ENCODE results near the gene CDHR5. TPM values are rescaled to one million over a fixed set of nuclear protein-coding genes. Genes with fewer than 3 reads are reported as not detected.
A peak's percentile ranks its signal among the peaks of the same experiment; 100 is the strongest.

The CDHR5 gene
- total RNA-seq, 3 donors from 2014 or later, result 195 to 549 (median 316) TPM

- no peak for TF ChIP-seq CTCF (IDR thresholded peaks at IDR 0.05)
- Histone ChIP-seq H3K4me1 (ENCODE audit: low read depth) (peaks cover 20% of the 10 kb centered on the region), H3K9me3 (no peaks in the 10 kb centered on the region), H3K4me3 (no peak overlapping the region), H3K36me3 (ENCODE audit: low read depth) (no peaks in the 10 kb centered on the region)
- intact Hi-C loops (cut with DNase I, micrococcal nuclease), result no loop called here
- no peak for ATAC-seq
- DNase-seq, result peak in 2 of 3 donors; percentile 40 to 63
Observed at GRCh38 chr11:617912-618682, 6.7 kb downstream of the CDHR5 start.

- H3K9me3 ChIP-seq, result no peaks in the 10 kb centered on the region
- no peaks in the 10 kb centered on the region for H3K36me3 ChIP-seq (ENCODE audit: low read depth)
- H3K4me3 ChIP-seq, result no peak overlapping the region
- intact Hi-C loops (cut with DNase I, micrococcal nuclease), result no loop called here
- ATAC-seq, result no peak
- H3K4me1 ChIP-seq (ENCODE audit: low read depth), result peaks cover 26% of the 10 kb centered on the region
- no peak for TF ChIP-seq CTCF (IDR thresholded peaks at IDR 0.05)
- peak in 2 of 3 donors; percentile 50 to 75 for DNase-seq
Observed at GRCh38 chr11:617199-617911, 7.4 kb downstream of the CDHR5 start.

DNA sequence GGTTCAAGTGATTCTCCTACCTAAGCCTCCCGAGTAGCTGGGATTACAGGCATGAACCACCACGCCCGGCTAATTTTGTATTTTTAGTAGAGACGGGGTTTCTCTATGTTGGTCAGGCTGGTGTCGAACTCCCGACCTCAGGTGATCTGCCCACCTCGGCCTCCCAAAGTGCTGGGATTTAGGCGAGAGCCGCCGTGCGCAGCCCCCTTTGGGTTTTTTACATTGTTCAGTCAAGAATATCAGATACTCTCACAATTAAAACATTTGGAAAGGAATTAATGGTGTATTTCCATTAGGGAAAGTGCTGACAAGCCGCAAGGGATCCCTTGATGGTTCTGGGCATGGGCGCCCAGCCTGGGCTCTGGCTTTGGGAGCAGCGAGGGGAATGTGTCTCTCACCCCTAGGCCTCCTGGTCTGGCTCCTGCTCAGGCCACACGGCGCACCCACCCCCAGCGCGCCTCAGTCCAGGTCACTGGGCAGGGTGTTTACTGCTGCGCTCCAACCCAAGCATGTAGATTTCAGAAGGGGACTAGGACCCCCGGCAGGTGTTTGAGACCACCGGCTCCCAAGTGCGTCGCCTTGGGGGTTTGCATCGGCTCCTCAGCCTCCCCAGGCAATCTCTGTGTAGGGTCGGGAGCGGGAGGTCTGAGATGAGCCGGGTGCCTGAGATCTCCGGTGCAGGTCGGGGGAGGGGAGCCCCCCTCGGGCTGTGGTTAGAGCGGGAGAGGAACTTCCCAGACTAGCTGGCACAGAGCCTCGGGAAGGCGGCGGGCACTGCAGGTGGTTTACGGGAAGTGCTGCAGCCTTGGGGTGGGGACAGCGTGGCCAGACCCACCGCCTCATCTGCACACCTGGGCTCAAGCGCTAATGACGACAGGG lies 8.2 kb downstream of the CDHR5 start:
- ATAC-seq (no peak), DNase-seq (peak; percentile 53 to 64 (median 61))
- peaks cover 29% of the 10 kb centered on the region for H3K4me1 ChIP-seq (ENCODE audit: low read depth)
- no peak overlapping the region for H3K4me3 ChIP-seq
- TF ChIP-seq CTCF (IDR thresholded peaks at IDR 0.05), result no peak
- H3K36me3 ChIP-seq (ENCODE audit: low read depth), result peaks cover under 1% of the 10 kb centered on the region
- H3K9me3 ChIP-seq, result no peaks in the 10 kb centered on the region
- intact Hi-C loops (cut with DNase I, micrococcal nuclease), result no loop called here

DNA sequence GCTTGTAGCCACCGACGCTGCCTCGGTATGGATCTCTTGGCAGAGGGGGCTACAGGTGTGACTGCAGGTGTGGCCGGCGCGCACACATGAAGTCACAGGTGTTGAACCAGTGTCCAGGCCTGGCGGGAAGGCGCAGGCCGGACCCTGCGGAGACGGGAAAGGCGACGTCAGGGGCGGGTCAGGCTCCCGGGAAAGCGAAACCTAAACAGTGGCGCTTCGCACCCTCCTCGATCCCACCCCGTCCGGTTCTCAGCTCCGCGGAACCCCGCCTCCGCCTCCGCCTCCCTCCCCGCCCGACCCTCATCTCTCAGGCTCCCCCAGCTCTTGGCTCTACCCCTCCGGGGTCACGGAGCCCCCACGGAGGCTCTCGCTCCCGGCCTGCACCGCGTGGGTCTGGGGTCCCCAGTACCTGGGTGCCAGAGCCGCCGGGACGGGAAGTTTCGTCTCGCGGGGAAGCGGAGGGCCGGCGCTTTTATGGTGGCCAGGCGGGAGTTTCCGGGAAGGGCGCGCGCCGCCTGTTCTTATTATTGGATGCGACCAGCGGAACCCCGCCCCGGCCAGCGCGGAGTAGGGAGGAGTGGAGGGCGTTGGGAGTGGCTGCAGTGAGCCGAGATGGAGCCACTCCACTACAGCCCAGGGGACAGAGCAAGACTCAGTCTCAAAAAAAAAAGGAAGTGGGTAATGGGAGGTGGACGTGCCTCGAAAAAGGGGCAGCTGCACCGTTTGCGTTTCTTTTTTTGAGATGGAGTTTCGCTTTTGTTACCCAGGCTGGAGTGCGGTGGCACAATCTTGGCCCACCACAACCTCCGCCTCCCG lies 9.0 kb downstream of the CDHR5 start, which contains the start of gene IRF7:
Gene IRF7, minus strand, starts transcription at position 447 of the 816 bp plus-strand sequence. CDS start 586 bp downstream, outside the sequence.
- peak within 1 kb of the TSS; percentile 32 for H3K4me3 ChIP-seq
- DNase-seq (peak; percentile 97 to 98 (median 97)), ATAC-seq (peak; percentile 73)

More for the DNA sequence above, 9.0 kb downstream of the CDHR5 start, which contains the start of gene IRF7:
- intact Hi-C loops (cut with DNase I, micrococcal nuclease), result no loop called here
- Histone ChIP-seq H3K36me3 (ENCODE audit: low read depth) (peaks cover 4% of the 10 kb centered on the region), H3K9me3 (no peaks in the 10 kb centered on the region), H3K4me1 (ENCODE audit: low read depth) (peaks cover 29% of the 10 kb centered on the region)
- no peak for TF ChIP-seq CTCF (IDR thresholded peaks at IDR 0.05)
